Kidney (tissue), 14 donors: ENCODE results near the gene NEURL1. TPM values are rescaled to one million over a fixed set of nuclear protein-coding genes. Genes with fewer than 3 reads are reported as not detected.

Experiments used
- DNase-seq, 5 donors: peaks; one replicate each; pipeline ENCODE4 v3.0.0-alpha.2; 2013 to 2020
- FAIRE-seq: peaks from 2 replicates; lab custom pipeline; 2012; peaks lifted over from hg19 to GRCh38; lab: Jason Lieb, UNC
- H3K27ac ChIP-seq, 2 donors: one replicate each; pipeline ENCODE4 v1.7.0; 2013; ENCODE audit warnings: low read depth in 2 of 2, low read length in 2 of 2, inconsistent platforms in 1 of 2
- H3K27me3 ChIP-seq: one replicate; pipeline ENCODE4 v1.7.1; 2013; ENCODE audit warnings: low read length, inconsistent platforms; ENCODE audit not compliant: control insufficient read depth, insufficient read depth
- H3K36me3 ChIP-seq, 3 donors: one replicate each; pipeline versions ENCODE4 v1.7.0 to v1.7.1; 2013; ENCODE audit warnings: low read length in 3 of 3, control low read depth in 1 of 3, inconsistent platforms in 1 of 3; ENCODE audit not compliant: insufficient read depth in 3 of 3, control insufficient read depth in 2 of 3
- H3K4me1 ChIP-seq, 3 donors: one replicate each; pipeline versions ENCODE4 v1.7.0 to v1.7.1; 2013; ENCODE audit warnings: low read length in 3 of 3, inconsistent platforms in 1 of 3, low read depth in 1 of 3; ENCODE audit not compliant: control insufficient read depth in 2 of 3, insufficient read depth in 2 of 3
- H3K4me3 ChIP-seq, 3 donors: one replicate each; pipeline versions ENCODE4 v1.7.0 to v1.8.1; 2013; ENCODE audit warnings: low read length in 3 of 3, control low read depth in 1 of 3, inconsistent platforms in 1 of 3
- H3K9ac ChIP-seq, 3 donors: one replicate each; pipeline versions ENCODE4 v1.7.0 to v1.7.1; 2013; ENCODE audit warnings: low read length in 3 of 3, control low read depth in 1 of 3, inconsistent platforms in 1 of 3
- H3K9me3 ChIP-seq, 3 donors: one replicate each; pipeline versions ENCODE4 v1.7.0 to v1.7.1; 2013; ENCODE audit warnings: low read length in 3 of 3, control low read depth in 1 of 3, inconsistent platforms in 1 of 3; ENCODE audit not compliant: control insufficient read depth in 2 of 3, insufficient read depth in 1 of 3
- intact Hi-C: fragments of 100-400 bp; cut with DNase I; formaldehyde crosslinking; loops from one replicate; pipeline ENCODE4 v1.11.1; 2022
- polyA plus RNA-seq: library from polyadenylated mRNA; stranded (reverse); fragments of 350-450 nt; fragmentation: Illumina TruSeq; extraction: RNeasy Lipid Tissue Mini Kit (QIAGEN cat#74804); gene quantifications from one replicate; pipeline ENCODE4 v1.2.3, GENCODE V29; 2014; ENCODE audit warnings: low read depth, low replicate concordance; ENCODE audit not compliant: insufficient read depth
- total RNA-seq: library from RNA; stranded (reverse); fragmentation: NEBNext Ultra II Directional; extraction: Animal tissue kit (Norgen Biotek cat#: 25700); gene quantifications from one replicate; pipeline ENCODE4 v1.2.1, GENCODE V29; 2021
- TF ChIP-seq, protein P1 (sequence below): IDR thresholded peaks from 3 replicates; pipeline ENCODE4 v1.5.1; 2012; ENCODE audit warnings: mild to moderate bottlenecking, moderate library complexity, borderline replicate concordance; ENCODE audit not compliant: insufficient read depth; ENCODE audit errors: extremely low read depth
- donor health status: control.
- donor health status: control.
- donor health status: control.
- donor health status: control.
- donor health status: control.
- donor health status: DM: yes; HTN: yes; CAD: no.
- donor health status: Normal renal cell carcinoma (clear cell type).

NEURL1 gene
- total and polyA plus RNA-seq, 2 donors from 2014 or later = 1.2 TPM

DNA sequence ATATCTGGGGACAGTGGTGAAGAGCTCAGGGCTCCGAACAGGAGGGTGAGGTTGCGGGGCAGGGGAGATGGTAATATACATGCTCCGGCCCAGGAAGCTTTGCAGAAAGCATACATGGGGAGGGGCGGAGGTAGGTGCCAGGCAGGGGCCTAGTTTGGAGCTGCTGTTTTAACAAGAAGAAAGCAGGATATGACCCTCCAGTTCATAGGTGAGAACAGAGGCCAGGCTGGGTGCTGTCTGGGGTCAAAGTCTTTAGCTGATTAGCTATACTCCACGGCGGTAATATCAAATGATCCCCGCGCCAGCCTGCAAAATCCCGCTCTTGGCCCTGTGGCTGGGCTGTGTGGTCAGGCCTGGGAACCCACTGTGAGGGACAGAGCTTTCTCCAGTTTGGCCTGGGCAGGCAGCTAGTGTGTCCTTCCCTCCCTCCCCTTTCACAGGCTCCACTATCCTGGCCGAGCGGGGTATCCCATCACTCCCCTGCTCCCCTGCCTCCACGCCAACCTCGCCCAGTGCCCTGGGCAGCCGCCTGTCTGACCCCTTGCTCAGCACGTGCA is 95.6 kb downstream of the NEURL1 start:
- no peaks in the 10 kb centered on the region for H3K4me1 ChIP-seq
- H3K9ac ChIP-seq = no peak overlapping the region
- no peaks in the 10 kb centered on the region for H3K36me3 ChIP-seq
- peaks cover 1% of the 10 kb centered on the region for H3K27me3 ChIP-seq
- H3K4me3 ChIP-seq = no peak overlapping the region
- H3K27ac ChIP-seq = no peak overlapping the region
- TF ChIP-seq, protein P1, sequence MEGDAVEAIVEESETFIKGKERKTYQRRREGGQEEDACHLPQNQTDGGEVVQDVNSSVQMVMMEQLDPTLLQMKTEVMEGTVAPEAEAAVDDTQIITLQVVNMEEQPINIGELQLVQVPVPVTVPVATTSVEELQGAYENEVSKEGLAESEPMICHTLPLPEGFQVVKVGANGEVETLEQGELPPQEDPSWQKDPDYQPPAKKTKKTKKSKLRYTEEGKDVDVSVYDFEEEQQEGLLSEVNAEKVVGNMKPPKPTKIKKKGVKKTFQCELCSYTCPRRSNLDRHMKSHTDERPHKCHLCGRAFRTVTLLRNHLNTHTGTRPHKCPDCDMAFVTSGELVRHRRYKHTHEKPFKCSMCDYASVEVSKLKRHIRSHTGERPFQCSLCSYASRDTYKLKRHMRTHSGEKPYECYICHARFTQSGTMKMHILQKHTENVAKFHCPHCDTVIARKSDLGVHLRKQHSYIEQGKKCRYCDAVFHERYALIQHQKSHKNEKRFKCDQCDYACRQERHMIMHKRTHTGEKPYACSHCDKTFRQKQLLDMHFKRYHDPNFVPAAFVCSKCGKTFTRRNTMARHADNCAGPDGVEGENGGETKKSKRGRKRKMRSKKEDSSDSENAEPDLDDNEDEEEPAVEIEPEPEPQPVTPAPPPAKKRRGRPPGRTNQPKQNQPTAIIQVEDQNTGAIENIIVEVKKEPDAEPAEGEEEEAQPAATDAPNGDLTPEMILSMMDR = no peak
- no peak for DNase-seq
- intact Hi-C loops = no loop called here
- no peaks in the 10 kb centered on the region for H3K9me3 ChIP-seq
- FAIRE-seq = no peak

DNA sequence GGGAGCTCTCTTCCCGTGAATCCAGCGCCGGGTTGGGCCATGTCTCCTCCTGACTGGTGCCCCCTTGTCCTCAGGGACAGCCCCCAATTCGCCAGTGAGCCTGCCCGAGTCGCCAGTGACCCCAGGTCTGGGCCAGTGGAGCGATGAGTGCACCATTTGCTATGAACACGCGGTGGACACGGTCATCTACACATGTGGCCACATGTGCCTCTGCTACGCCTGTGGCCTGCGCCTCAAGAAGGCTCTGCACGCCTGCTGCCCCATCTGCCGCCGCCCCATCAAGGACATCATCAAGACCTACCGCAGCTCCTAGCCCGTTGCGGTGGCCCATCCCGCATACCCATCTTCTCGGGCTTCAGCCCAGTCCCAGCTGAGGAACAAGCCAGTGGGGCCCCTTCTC is 96.6 kb downstream of the NEURL1 start:
- no peak for DNase-seq
- TF ChIP-seq, protein P1 = no peak
- intact Hi-C loops = no loop called here
- H3K9ac ChIP-seq = no peak overlapping the region
- no peaks in the 10 kb centered on the region for H3K27me3 ChIP-seq
- FAIRE-seq = no peak
- H3K27ac ChIP-seq = no peak overlapping the region
- H3K4me3 ChIP-seq = no peak overlapping the region
- no peaks in the 10 kb centered on the region for H3K36me3 ChIP-seq
- no peaks in the 10 kb centered on the region for H3K4me1 ChIP-seq
- H3K9me3 ChIP-seq = no peaks in the 10 kb centered on the region

GRCh38 chr10:103590744-103591291 is 97.3 kb downstream of the NEURL1 start:
- intact Hi-C loops = no loop called here
- no peak for FAIRE-seq

More at GRCh38 chr10:103590744-103591291, 97.3 kb downstream of the NEURL1 start:
- Histone ChIP-seq H3K36me3 (no peaks in the 10 kb centered on the region), H3K4me3 (no peak overlapping the region), H3K27me3 (no peaks in the 10 kb centered on the region), H3K27ac (no peak overlapping the region), H3K9ac (no peak overlapping the region), H3K4me1 (no peaks in the 10 kb centered on the region), H3K9me3 (no peaks in the 10 kb centered on the region)
- TF ChIP-seq, protein P1 = no peak
- no peak for DNase-seq
